ENCODE results near the gene LRRC46. TPM values are rescaled to one million over a fixed set of nuclear protein-coding genes. Genes with fewer than 3 reads are reported as not detected.
A peak's percentile ranks its signal among the peaks of the same experiment; 100 is the strongest.

The LRRC46 gene
- total RNA-seq, 1 donor from 2014 or later = 0.28 TPM

- ATAC-seq = no peak
These were observed 22.1 kb downstream of the LRRC46 start for GRCh38 chr17:47853616-47854015.

- ATAC-seq = no peak
These were observed 24.3 kb downstream of the LRRC46 start for GRCh38 chr17:47855737-47856136.

DNA sequence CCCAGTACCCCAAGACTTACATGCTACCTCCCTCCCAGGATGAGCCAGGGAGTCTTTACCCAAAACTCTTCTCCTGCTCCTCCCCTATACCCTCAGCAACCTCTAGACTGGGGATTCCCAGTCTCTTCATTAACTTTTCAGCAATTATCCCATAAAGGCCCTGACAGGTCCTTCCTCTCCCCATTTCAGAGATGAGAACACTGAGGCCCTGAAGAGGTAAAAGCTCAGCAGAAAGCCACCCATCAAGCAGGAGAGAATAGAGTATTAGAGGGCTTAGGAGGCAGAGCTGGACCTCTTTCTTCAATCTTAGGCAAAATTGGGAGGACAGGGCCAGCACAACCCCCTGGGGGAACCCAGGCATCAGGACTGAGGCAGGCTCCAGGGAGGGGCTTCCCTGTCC lies 25.4 kb downstream of the LRRC46 start:
- no peak for ATAC-seq

GRCh38 chr17:47857551-47858455 lies 26.3 kb downstream of the LRRC46 start:
- ATAC-seq = no peak

DNA sequence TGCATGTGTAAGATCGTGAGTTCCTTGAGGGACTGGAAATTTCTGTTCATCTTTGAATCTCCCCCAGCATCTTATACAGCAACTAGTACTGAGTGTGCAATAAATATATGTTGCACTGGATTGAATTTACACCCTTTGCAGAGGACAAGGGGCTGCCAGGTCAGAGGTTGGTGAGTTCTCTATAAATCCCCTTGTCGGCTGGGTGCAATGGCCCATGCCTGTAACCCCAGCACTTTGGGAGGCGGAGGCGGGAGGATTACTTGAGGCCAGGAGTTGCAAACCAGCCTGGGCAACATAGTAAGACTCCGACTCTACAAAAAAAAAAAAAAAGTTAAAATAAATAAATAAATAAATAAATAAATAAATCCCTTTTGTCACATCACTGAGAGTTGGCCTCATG lies 28.9 kb downstream of the LRRC46 start:
- ATAC-seq = no peak

DNA sequence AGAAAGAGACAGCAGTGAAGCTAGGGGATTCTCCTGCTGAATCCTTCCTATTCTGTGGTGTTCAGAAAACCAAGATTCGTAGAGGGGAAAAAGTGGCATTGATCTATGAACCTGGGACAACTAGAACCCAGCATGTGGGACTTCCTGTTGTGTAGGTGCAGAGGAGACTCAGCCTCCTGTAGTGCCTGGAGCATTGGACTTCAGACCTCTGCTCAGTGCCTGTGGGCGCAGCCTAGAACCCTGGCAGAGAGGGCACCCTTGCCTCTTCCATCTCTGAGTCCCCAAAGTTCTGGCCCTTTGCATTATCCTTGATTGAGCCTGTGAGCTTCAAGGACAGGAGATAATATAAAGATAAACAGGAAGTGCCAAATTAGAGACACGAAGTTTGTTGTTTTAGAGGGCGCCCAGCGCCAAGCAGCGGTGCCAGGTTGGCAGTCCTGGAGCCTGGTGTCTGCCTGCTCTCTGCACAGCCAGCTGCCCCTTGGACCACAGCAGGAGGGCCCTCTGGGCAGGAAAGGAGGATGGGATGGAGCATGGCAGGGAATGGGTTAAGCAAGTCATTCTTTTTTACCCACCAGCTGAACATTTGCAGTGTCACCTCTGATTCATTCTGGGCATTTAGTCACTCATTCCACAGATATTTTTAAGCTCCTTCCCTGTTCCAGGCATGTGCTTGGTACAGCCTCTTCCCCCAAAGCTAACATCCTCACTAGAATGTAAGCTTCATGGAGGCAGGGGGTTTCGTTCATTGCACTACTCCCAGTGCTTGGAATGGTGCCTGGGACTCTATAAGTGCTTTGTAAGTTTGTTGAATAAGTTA lies 31.4 kb downstream of the LRRC46 start:
- peak; percentile 23 for ATAC-seq

- peak; percentile 62 for ATAC-seq
These were observed 33.3 kb downstream of the LRRC46 start for GRCh38 chr17:47864791-47865216.

DNA sequence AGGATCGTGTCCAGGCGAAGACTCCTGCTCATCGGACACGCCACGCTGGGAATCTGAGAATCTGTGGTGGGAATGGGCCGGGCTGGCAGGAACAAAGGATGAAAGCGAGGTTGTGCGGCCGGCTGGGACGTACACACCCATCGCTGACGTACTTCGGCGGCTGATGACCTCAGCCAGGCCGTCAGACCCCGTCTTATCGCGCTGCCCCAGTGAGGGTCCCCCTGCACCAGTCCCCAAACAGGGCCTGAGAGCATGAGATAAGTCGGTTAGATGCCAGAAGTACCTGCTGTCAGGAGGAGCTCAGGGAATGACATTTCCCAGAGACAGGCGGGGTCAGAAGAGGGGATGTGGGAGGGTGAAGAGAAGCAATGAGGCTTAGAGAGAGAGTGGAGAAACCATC lies 35.5 kb downstream of the LRRC46 start:
- peak; percentile 29 for ATAC-seq

GRCh38 chr17:47867813-47868533 lies 36.5 kb downstream of the LRRC46 start:
- ATAC-seq = no peak

GRCh38 chr17:47869114-47869513 lies 37.6 kb downstream of the LRRC46 start:
- ATAC-seq = no peak

DNA sequence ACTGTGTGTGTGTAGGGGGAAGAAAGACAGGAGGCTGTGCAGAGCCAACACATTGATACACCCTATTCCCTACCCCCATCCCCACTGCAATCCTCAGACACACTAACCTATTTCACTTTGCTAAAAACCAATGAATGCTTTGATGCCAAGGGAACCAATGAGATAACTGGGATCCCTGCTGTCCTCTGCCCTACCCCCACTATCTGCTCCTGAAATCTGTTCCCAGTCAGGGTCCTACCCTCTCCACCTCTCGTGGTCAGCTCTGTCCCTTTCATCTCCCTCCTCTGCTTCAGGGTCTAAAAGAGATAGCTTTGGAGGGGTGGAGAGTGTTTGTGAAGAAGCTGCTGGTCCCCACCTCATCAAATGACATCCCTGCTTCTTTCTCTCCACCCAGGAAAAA lies 38.6 kb downstream of the LRRC46 start:
- no peak for ATAC-seq

DNA sequence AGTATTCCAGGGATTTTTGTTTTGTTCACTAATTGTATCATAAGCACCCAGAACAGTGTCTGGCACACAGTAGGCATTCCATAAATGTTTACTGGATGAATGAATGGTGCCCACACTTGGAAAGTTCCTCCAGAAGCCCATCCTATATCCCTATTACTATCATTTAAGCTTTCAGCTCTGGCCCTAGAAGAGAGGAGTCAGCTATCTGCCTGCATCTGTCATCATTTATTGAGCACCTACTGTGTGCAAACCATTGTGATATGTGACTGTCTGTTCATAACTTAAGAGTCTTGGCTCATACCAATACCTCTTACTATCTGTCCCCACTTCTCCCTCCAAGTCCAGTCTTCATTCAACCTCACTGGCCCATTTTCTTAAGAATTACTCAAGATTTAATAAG lies 39.6 kb downstream of the LRRC46 start:
- ATAC-seq = no peak

DNA sequence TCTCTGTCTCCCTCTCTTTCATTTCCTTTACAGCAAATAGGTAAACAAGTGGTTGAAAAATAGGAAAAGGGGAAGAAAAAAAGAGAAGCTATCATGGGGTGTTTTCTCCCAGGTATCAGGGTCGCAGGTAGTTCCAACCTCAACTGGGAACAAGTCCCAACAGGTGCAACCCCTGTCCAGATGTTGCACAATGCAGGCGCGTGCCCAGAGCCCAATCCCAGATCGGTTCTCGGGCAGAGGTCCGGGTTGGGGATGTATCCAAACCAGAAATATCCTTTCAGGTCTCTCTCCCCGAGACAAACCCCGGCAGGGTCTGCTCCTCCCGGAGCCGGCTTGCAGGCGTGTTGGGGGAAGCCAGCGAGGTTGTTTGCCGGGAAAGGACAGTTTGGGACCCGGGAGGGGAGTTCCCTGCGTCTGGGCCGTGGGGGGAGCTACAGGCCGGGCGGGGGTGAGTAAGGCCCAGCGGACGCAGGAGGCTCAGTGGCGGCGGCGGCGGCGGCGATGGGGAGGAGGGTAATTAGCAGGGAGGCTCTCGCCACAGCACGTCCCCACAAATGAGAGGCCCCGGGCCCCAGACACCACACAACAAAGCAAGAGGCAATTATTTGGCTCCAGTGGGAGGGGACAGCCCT lies 40.7 kb downstream of the LRRC46 start:
- peak; percentile 45 for ATAC-seq

- no peak for ATAC-seq
These were observed 41.2 kb downstream of the LRRC46 start for GRCh38 chr17:47872651-47873161.

DNA sequence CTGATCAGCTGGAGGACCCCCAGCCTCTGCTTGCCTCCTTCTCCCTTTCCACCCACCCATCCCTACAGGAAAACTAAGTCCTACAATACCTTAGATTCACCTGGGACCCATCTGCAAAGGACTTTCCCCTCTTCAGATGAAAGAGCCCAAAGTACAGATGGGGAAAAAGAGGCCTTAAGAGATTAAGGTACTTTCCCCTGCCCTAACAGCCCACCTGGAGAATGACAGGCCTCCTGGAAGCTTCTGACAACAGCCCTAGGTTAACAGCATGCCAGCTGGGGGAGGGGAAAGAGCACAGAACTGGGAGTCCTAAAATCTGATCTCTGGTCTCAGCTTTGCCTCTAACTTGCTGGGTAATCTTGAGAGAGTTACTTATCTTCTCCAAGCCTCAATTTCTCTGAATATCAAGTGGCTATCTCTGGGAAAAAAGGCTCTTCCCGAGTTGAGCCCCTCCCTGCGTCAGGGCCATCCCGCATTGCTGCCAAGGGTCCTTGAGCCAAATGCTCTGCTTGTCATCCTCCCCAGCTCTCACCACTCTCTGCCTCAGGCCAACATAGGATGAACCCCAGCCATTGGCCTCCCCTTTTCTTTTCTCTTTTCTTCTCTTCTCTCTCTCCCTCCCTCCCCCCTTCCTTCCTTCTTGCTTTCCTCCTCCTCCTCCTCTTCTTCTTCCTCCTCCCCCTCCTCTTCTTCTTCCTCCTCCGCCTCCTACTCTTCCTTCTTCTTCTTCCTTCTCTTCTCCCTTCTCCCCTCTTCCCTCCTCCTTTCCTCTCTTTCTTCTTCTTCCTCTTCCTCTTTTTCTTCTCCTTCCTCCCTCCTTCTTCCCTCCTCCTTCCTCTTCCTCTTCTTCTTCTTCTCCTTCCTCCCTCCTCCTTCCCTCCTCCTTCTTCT lies 42.0 kb downstream of the LRRC46 start:
- ATAC-seq = no peak

DNA sequence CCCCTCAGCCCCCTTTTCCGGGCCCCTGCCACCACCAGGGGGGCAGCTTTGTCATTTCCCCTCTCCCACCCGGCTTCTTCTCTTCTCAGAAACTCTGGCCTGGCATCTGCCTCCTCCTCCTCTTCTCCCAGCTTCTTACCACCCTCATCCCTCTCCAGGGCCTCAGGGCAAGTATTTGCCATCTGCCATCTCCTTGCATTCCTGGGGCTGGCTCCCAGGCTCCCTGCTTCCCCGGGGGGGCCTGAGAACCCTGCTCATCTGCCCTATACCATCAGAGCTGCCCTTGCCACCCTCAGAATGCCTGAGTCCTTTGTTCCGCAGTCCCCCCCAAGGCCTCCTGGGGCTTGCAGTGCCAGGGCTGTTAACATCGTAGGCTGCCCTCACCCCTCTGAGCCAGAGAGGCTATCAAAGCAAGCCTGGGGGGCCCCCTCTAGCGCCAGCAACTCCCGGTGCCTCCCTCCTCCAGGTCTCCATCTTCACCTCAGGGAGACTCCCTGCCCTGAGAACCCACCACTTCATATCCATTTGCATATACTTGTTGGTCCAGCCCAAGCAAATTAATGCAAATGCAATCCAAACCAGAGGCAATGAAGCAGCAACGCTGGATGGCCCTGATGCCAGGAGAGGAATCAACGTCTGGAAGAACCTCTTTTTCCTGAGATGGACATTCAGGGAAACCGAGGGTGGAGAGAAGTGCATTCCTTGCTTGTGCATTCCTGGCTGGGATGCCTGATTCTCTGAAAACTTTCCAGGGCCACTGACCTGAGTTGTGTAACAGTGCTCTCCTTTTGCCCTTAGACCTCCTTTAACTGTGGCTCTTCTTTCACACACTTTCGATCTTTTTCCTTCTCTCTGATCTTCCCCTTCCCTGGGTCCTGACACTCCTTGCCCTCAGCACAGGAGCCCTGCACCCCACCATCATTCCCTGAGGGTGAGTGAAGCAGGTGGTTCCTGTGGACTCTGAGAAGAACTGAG lies 43.8 kb downstream of the LRRC46 start:
- no peak for ATAC-seq

GRCh38 chr17:47877368-47878034 lies 46.0 kb downstream of the LRRC46 start:
- ATAC-seq = no peak

GRCh38 chr17:47878203-47879027 lies 46.9 kb downstream of the LRRC46 start:
- ATAC-seq = peak; percentile 15

Measured in esophagus mucosa (tissue), 1 donor.